Adrenal gland (tissue), 12 donors: ENCODE measurements around the gene COL1A1. TPM values are rescaled to one million over a fixed set of nuclear protein-coding genes. Genes with fewer than 3 reads are reported as not detected.

Experiments used
- DNase-seq, 7 donors: peaks; one replicate each; pipeline ENCODE4 v3.0.0-alpha.2; 2019 to 2020
- H3K27ac ChIP-seq, 5 donors: fragments of 200-600 bp; sonication (generic) in 4 of 5; 1 replicate in 3 of 5; 2 replicates in 2 of 5; pipeline versions ENCODE4 v1.5.1 to v1.8.0; 2016 to 2020; ENCODE audit warnings: mild to moderate bottlenecking in 1 of 5
- H3K27me3 ChIP-seq: fragments of 200-600 bp; 2 replicates; pipeline ENCODE4 v1.8.0; 2021
- H3K36me3 ChIP-seq, 2 donors: fragments of 200-600 bp; replicated peaks in 1 of 2; 1 replicate in 1 of 2; 2 replicates in 1 of 2; pipeline versions ENCODE4 v1.5.1 to v1.8.0; 2018 to 2022
- H3K4me1 ChIP-seq, 2 donors: fragments of 200-600 bp; replicated peaks in 1 of 2; 1 replicate in 1 of 2; 2 replicates in 1 of 2; pipeline versions ENCODE4 v1.5.1 to v1.8.0; 2018 to 2021
- H3K4me3 ChIP-seq, 4 donors: fragments of 200-600 bp; sonication (generic) in 3 of 4; one replicate each; pipeline ENCODE4 v1.5.1; 2016 to 2018
- H3K9me3 ChIP-seq, 3 donors: fragments of 200-600 bp; sonication (generic) in 1 of 3; replicated peaks in 1 of 3; 1 replicate in 2 of 3; 2 replicates in 1 of 3; pipeline versions ENCODE4 v1.5.1 to v1.8.0; 2016 to 2021
- CTCF ChIP-seq, 6 experiments: fragments of 450-650 bp in 4 of 6; fragments of 200-600 bp in 2 of 6; sonication (generic) in 1 of 6; IDR thresholded peaks; 1 replicate in 5 of 6; 2 replicates in 1 of 6; pipeline versions ENCODE4 v1.5.1 to v1.8.0; 2016 to 2021; ENCODE audit warnings: antibody characterized with exemption in 6 of 6, mild to moderate bottlenecking in 2 of 6, moderate library complexity in 1 of 6
- POLR2A ChIP-seq, 2 donors: fragments of 450-650 bp; IDR thresholded peaks; one replicate each; pipeline ENCODE4 v1.6.1; 2017; ENCODE audit warnings: antibody characterized with exemption in 2 of 2, mild to moderate bottlenecking in 2 of 2, moderate library complexity in 1 of 2
- WGBS, 4 donors: extraction: QIAGEN DNeasy Blood & Tissue Kit in 2 of 4; methylation state at CpG; one replicate each; pipeline versions ENCODE4 v1.1.5 to v1.1.7; 2013 to 2017; 5-methylcytosine and 5-hydroxymethylcytosine counted together
- intact Hi-C, 2 donors: fragments of 100-400 bp; cut with DNase I; formaldehyde crosslinking; loops; one replicate each; pipeline versions ENCODE4 v1.14.1 to v1.15.0; 2022 to 2023
- polyA plus RNA-seq, 3 donors: library from polyadenylated mRNA; stranded (reverse); fragments of 200-250 nt in 2 of 3; fragments of 350-450 nt in 1 of 3; fragmentation: Illumina TruSeq in 1 of 3; extraction: RNeasy Lipid Tissue Mini Kit (QIAGEN cat#74804) in 1 of 3; gene quantifications; one replicate each; pipeline ENCODE4 v1.2.3, GENCODE V29; 2013 to 2014
- total RNA-seq, 9 donors: library from RNA; depleted of rRNA in 4 of 9; stranded (reverse); fragments of >200 nt in 4 of 9; fragments of 120-200 nt in 1 of 9; fragmentation: NEBNext Ultra II Directional in 1 of 9; extraction: Animal tissue kit (Norgen Biotek cat#: 25700) in 1 of 9; gene quantifications; one replicate each; pipeline versions ENCODE4 v1.1.0 to v1.2.4, GENCODE V29; 2013 to 2023
- donor health status: healthy with polysubstance abuse.
- donor health status: Bipolar disorder and iron deficiency.
- donor health status: DM: yes; HTN: yes; CAD: no.
- donor health status: DM: no; HTN: no; CAD: no.
- donor health status: DM: no; HTN: no; CAD: no.
- donor health status: DM: yes; HTN: yes; CAD: no.

The COL1A1 gene
- total and polyA plus RNA-seq, 12 donors: 39.6 to 263 (median 87.2) TPM

GRCh38 chr17:50163843-50164696 lies 37.4 kb downstream of the COL1A1 start:
- Histone ChIP-seq H3K36me3 (no peaks in the 10 kb centered on the region), H3K4me3 (no peak overlapping the region), H3K27me3 (no peaks in the 10 kb centered on the region), H3K4me1 (peaks cover 0 to 12% of the 10 kb centered on the region in 2 donors), H3K9me3 (no peaks in the 10 kb centered on the region), H3K27ac (no peak overlapping the region)
- no peak for TF ChIP-seq CTCF (IDR thresholded peaks at IDR 0.05)
- TF ChIP-seq POLR2A (IDR thresholded peaks at IDR 0.05): no peak
- intact Hi-C loops: no loop called here
- 71 to 78% (median 75%) methylated on average over 7 to 11 of the region's 11 CpGs for WGBS, 4 donors
- no peak for DNase-seq

- 61 to 71% (median 68%) methylated on average over 8 of the region's 8 CpGs for WGBS, 4 donors
- H3K4me1 ChIP-seq: peaks cover 0 to 12% of the 10 kb centered on the region in 2 donors
- TF ChIP-seq CTCF (IDR thresholded peaks at IDR 0.05) (no peak), POLR2A (IDR thresholded peaks at IDR 0.05) (no peak)
- intact Hi-C loops: no loop called here
- H3K27me3 ChIP-seq: no peaks in the 10 kb centered on the region
- no peaks in the 10 kb centered on the region for H3K36me3 ChIP-seq
- no peak for DNase-seq
- no peak overlapping the region for H3K4me3 ChIP-seq
- H3K9me3 ChIP-seq: no peaks in the 10 kb centered on the region
- no peak overlapping the region for H3K27ac ChIP-seq
Measured at GRCh38 chr17:50162466-50163254, 38.8 kb downstream of the COL1A1 start.

- H3K27me3 ChIP-seq: no peaks in the 10 kb centered on the region
- no peak for DNase-seq
- H3K4me3 ChIP-seq: no peak overlapping the region
- H3K36me3 ChIP-seq: no peaks in the 10 kb centered on the region
- TF ChIP-seq CTCF (IDR thresholded peaks at IDR 0.05): no peak
- TF ChIP-seq POLR2A (IDR thresholded peaks at IDR 0.05): no peak
- WGBS, 4 donors: 48 to 50% (median 49%) methylated on average over 16 of the region's 16 CpGs
- no peaks in the 10 kb centered on the region for H3K9me3 ChIP-seq
- peaks cover 0 to 12% of the 10 kb centered on the region in 2 donors for H3K4me1 ChIP-seq
- no peak overlapping the region for H3K27ac ChIP-seq
- intact Hi-C loops: no loop called here
Measured at GRCh38 chr17:50161911-50162288, 39.5 kb downstream of the COL1A1 start.
